CD14-positive monocyte (primary cell): ENCODE data around the gene TSPAN16. TPM values are rescaled to one million over a fixed set of nuclear protein-coding genes. Genes with fewer than 3 reads are reported as not detected.
A peak's percentile ranks its signal among the peaks of the same experiment; 100 is the strongest.

Experiments used
- DNase-seq, 3 donors: peaks; one replicate each; pipeline ENCODE4 v3.0.0-alpha.2; 2011 to 2022
- H2AFZ ChIP-seq: 2 replicates; pipeline ENCODE4 v1.6.0; 2012; ENCODE audit warnings: mild to moderate bottlenecking, low read depth, low read length, inconsistent platforms; ENCODE audit not compliant: insufficient read depth, poor library complexity, severe bottlenecking
- H3K27ac ChIP-seq, 2 donors: 1 replicate in 1 of 2; 2 replicates in 1 of 2; pipeline ENCODE4 v1.5.1; 2012 to 2013; ENCODE audit warnings: low read length in 2 of 2, control low read depth in 1 of 2, inconsistent platforms in 1 of 2, low read depth in 1 of 2, mild to moderate bottlenecking in 1 of 2
- H3K27me3 ChIP-seq, 2 donors: one replicate each; pipeline versions ENCODE4 v1.6.0 to v1.6.1; 2011 to 2013; ENCODE audit warnings: low read length in 2 of 2; ENCODE audit not compliant: control insufficient read depth in 2 of 2, insufficient read depth in 2 of 2
- H3K36me3 ChIP-seq, 2 donors: replicated peaks in 1 of 2; 1 replicate in 1 of 2; 2 replicates in 1 of 2; pipeline versions ENCODE4 v1.5.1 to v1.6.1; 2012 to 2013; ENCODE audit warnings: low read length in 2 of 2, control low read depth in 1 of 2, inconsistent platforms in 1 of 2, mild to moderate bottlenecking in 1 of 2; ENCODE audit not compliant: insufficient read depth in 2 of 2, control insufficient read depth in 1 of 2
- H3K4me1 ChIP-seq, 2 donors: 1 replicate in 1 of 2; 2 replicates in 1 of 2; pipeline versions ENCODE4 v1.5.1 to v1.6.1; 2012 to 2013; ENCODE audit warnings: low read length in 2 of 2, control low read depth in 1 of 2, inconsistent platforms in 1 of 2, mild to moderate bottlenecking in 1 of 2, moderate library complexity in 1 of 2; ENCODE audit not compliant: insufficient read depth in 2 of 2, control insufficient read depth in 1 of 2
- H3K4me2 ChIP-seq: replicated peaks from 2 replicates; pipeline ENCODE3; 2012; ENCODE audit warnings: low read length, moderate library complexity, mild to moderate bottlenecking; ENCODE audit not compliant: poor library complexity, severe bottlenecking; ENCODE audit errors: extremely low read depth
- H3K4me3 ChIP-seq, 3 experiments: fragments of 200-600 bp in 1 of 3; sonication (generic) in 1 of 3; replicated peaks in 1 of 3; 1 replicate in 2 of 3; 2 replicates in 1 of 3; pipeline ENCODE4 v1.5.1; 2011 to 2013; ENCODE audit warnings: low read length in 3 of 3, mild to moderate bottlenecking in 3 of 3, control low read depth in 2 of 3, low read depth in 2 of 3, inconsistent platforms in 1 of 3, moderate library complexity in 1 of 3
- H3K79me2 ChIP-seq: 2 replicates; pipeline ENCODE4 v1.6.0; 2012; ENCODE audit warnings: mild to moderate bottlenecking, control low read depth, inconsistent platforms, low read length, moderate library complexity; ENCODE audit not compliant: insufficient read depth
- H3K9ac ChIP-seq: 2 replicates; pipeline ENCODE4 v1.6.0; 2017; ENCODE audit warnings: low read length, mild to moderate bottlenecking; ENCODE audit not compliant: insufficient read depth, poor library complexity, severe bottlenecking
- H3K9me3 ChIP-seq, 2 donors: replicated peaks in 1 of 2; 1 replicate in 1 of 2; 2 replicates in 1 of 2; pipeline versions ENCODE4 v1.5.1 to v1.6.1; 2012 to 2013; ENCODE audit warnings: low read length in 2 of 2, control low read depth in 1 of 2; ENCODE audit not compliant: control insufficient read depth in 1 of 2, insufficient read depth in 1 of 2
- H4K20me1 ChIP-seq: 2 replicates; pipeline ENCODE4 v1.6.0; 2012; ENCODE audit warnings: mild to moderate bottlenecking, low read length, control low read depth, moderate library complexity; ENCODE audit not compliant: insufficient read depth
- H3K27ac Mint-ChIP-seq, 7 donors: one replicate each; pipeline ENCODE4 v1.8.0; 2020; ENCODE audit warnings: mild to moderate bottlenecking in 7 of 7, mixed read lengths in 7 of 7, moderate library complexity in 6 of 7, inconsistent platforms in 2 of 7
- H3K27me3 Mint-ChIP-seq, 3 donors: one replicate each; pipeline ENCODE4 v1.8.0; 2021 to 2022; ENCODE audit warnings: low read depth in 3 of 3, mild to moderate bottlenecking in 3 of 3, mixed read lengths in 3 of 3, moderate library complexity in 3 of 3, inconsistent platforms in 1 of 3
- H3K36me3 Mint-ChIP-seq, 2 donors: one replicate each; pipeline ENCODE4 v1.8.0; 2020; ENCODE audit warnings: mixed read lengths in 2 of 2, inconsistent platforms in 1 of 2, mild to moderate bottlenecking in 1 of 2
- H3K4me1 Mint-ChIP-seq: one replicate; pipeline ENCODE4 v1.8.0; 2020; ENCODE audit warnings: mild to moderate bottlenecking, mixed read lengths
- H3K4me3 Mint-ChIP-seq, 2 donors: one replicate each; pipeline ENCODE4 v1.8.0; 2020; ENCODE audit warnings: mild to moderate bottlenecking in 2 of 2, mixed read lengths in 2 of 2, moderate library complexity in 1 of 2
- H3K9me3 Mint-ChIP-seq, 7 donors: one replicate each; pipeline ENCODE4 v1.8.0; 2020 to 2022; ENCODE audit warnings: mixed read lengths in 7 of 7, mild to moderate bottlenecking in 6 of 7, moderate library complexity in 6 of 7, inconsistent platforms in 2 of 7
- CTCF ChIP-seq: fragments of 200-600 bp; IDR thresholded peaks from one replicate; pipeline ENCODE4 v1.8.0; 2022; ENCODE audit warnings: antibody characterized with exemption, mild to moderate bottlenecking
- WGBS: methylation state at CpG from one replicate; pipeline ENCODE4 v1.1.5; 2013; ENCODE audit warnings: missing lambda C conversion rate; ENCODE audit not compliant: insufficient coverage; 5-methylcytosine and 5-hydroxymethylcytosine counted together
- intact Hi-C, 2 donors: fragments of 100-400 bp; cut with micrococcal nuclease; formaldehyde crosslinking; loops; one replicate each; pipeline versions ENCODE4 v1.15.0 to v1.15.1; 2023
- polyA plus RNA-seq, 3 donors: library from polyadenylated mRNA; depleted of rRNA in 1 of 3; unstranded in 2 of 3; stranded (reverse) in 1 of 3; fragments of 300-500 nt in 2 of 3; fragments of >200 nt in 1 of 3; fragmentation: Illumina TruSeq in 2 of 3; gene quantifications; 1 replicate in 2 of 3; 2 replicates in 1 of 3; pipeline ENCODE4 v1.2.3, GENCODE V29; 2012 to 2021

Gene TSPAN16
- polyA plus RNA-seq, 3 donors = 0.08 to 0.31 TPM; not detected in 1

DNA sequence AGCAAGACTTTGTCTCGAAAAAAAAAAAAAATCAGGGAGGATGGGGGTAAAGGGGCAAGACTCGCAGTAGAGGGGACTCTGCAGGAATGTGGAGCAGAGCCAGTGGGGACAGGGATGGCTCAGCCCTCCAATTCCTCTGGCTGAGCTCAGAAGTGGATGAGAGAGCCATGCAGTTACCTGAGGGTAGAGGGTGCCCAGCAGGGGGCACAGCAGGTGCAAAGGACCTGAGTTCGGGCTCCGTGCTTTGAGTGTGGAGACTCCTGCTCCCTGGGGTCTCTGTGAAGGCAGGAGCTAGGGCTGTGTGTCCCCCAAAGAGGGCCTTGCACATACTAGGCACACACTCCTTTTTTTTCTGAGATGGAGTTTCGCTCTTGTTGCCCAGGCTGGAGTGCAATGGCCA is 41.3 kb upstream of the TSPAN16 start:
- H3K27me3 ChIP-seq = no peaks in the 10 kb centered on the region
- H3K27me3 Mint-ChIP-seq = peaks cover 16 to 34% (median 26%) of the 10 kb centered on the region in 3 donors
- 100% methylated on average over 4 of the region's 5 CpGs for WGBS
- H2AFZ ChIP-seq = no peak overlapping the region
- H3K4me1 Mint-ChIP-seq = no peaks in the 10 kb centered on the region
- H3K27ac Mint-ChIP-seq = peak overlapping the region in 1 of 7 donors; percentile 40
- H3K36me3 Mint-ChIP-seq = no peaks in the 10 kb centered on the region
- TF ChIP-seq CTCF = no peak
- no peaks in the 10 kb centered on the region for H4K20me1 ChIP-seq
- H3K36me3 ChIP-seq = no peaks in the 10 kb centered on the region
- H3K27ac ChIP-seq = no peak overlapping the region
- peaks cover 0 to 3% of the 10 kb centered on the region in 2 donors for H3K9me3 ChIP-seq
- H3K9ac ChIP-seq = no peak overlapping the region
- H3K4me1 ChIP-seq = no peaks in the 10 kb centered on the region
- no peak overlapping the region for H3K4me2 ChIP-seq
- H3K79me2 ChIP-seq = no peaks in the 10 kb centered on the region
- no peak for DNase-seq
- no peak overlapping the region for H3K4me3 Mint-ChIP-seq
- no peak overlapping the region for H3K4me3 ChIP-seq
- peaks cover 0 to 3% (median 2%) of the 10 kb centered on the region in 7 donors for H3K9me3 Mint-ChIP-seq
- intact Hi-C loops = no loop called here

DNA sequence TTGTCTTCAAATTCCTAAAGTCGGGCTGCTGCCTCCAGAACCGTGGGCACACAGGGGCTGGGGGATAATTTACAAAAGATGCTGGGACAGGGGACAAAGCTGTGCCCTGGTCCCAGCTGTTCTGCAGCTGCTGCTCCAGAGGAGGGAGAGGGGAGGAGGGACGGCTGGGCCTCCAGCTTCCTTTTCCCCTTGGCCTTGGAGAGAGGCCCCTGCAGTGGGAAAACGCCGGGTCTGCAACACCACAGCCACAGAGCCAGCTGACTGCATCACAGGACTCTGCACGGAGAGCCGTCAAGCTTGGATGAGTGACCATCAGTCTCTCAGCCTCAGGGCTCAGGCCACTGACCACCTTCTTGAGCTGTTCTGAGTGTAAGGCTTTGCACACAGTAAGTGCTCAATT is 39.8 kb upstream of the TSPAN16 start:
- H3K9ac ChIP-seq = no peak overlapping the region
- WGBS = 12% methylated on average over 6 of the region's 7 CpGs
- peaks cover 4 to 11% of the 10 kb centered on the region in 2 donors for H3K27me3 ChIP-seq
- intact Hi-C loops = no loop called here
- Mint-ChIP-seq H3K4me1 (no peaks in the 10 kb centered on the region), H3K36me3 (no peaks in the 10 kb centered on the region), H3K27me3 (peaks cover 23 to 46% (median 41%) of the 10 kb centered on the region in 3 donors), H3K9me3 (peaks cover 0 to 7% (median 3%) of the 10 kb centered on the region in 7 donors), H3K27ac (no peak overlapping the region), H3K4me3 (no peak overlapping the region)
- no peaks in the 10 kb centered on the region for H3K4me1 ChIP-seq
- H3K36me3 ChIP-seq = no peaks in the 10 kb centered on the region
- no peak overlapping the region for H3K27ac ChIP-seq
- H3K4me2 ChIP-seq = no peak overlapping the region
- H4K20me1 ChIP-seq = no peaks in the 10 kb centered on the region
- H3K79me2 ChIP-seq = no peaks in the 10 kb centered on the region
- TF ChIP-seq CTCF = no peak
- H3K4me3 ChIP-seq = no peak overlapping the region
- H2AFZ ChIP-seq = no peak overlapping the region
- DNase-seq = no peak
- peaks cover 3% of the 10 kb centered on the region in 2 donors for H3K9me3 ChIP-seq
